ENCODE measurements around the gene RFC1. TPM values are rescaled to one million over a fixed set of nuclear protein-coding genes. Genes with fewer than 3 reads are reported as not detected.
"Not testable (repeated sequence)": the region's sequence is repeated elsewhere in the genome, so short reads cannot be mapped to it uniquely, and the experiment has no call there.

Gene RFC1
- total and polyA plus RNA-seq, 2 experiments from 2014 or later = 21.5 to 29.5 TPM

- no peaks in the 10 kb centered on the region for H3K36me3 ChIP-seq
- H3K9me3 ChIP-seq (ENCODE audit: low read depth) = no peaks in the 10 kb centered on the region
- no peak within 1 kb of the TSS for H3K27ac ChIP-seq
- H3K4me3 ChIP-seq = no peak within 1 kb of the TSS
- no peak for TF ChIP-seq CTCF (IDR thresholded peaks at IDR 0.05; ENCODE audit: low read depth, low read length)
- no peaks in the 10 kb centered on the region for H3K27me3 ChIP-seq
- peak; percentile 2 to 40 for DNase-seq (ENCODE audit: low read depth in 1 of 2, low spot score in 1 of 2)
- H3K4me1 ChIP-seq (ENCODE audit: low read depth) = no peaks in the 10 kb centered on the region
Observed at GRCh38 chr4:39406763-39407583, 40.8 kb upstream of the RFC1 start, which contains the start of gene KLB. Gene KLB, plus strand, starts transcription at chr4:39406930. Its CDS starts 20 bp downstream, at chr4:39406950.

GRCh38 chr4:39401640-39402039 is 35.5 kb upstream of the RFC1 start:
- not testable (repeated sequence) for DNase-seq (ENCODE audit: low read depth in 1 of 2, low spot score in 1 of 2); H3K27ac ChIP-seq; H3K9me3 ChIP-seq (ENCODE audit: low read depth); H3K4me1 ChIP-seq (ENCODE audit: low read depth); H3K27me3 ChIP-seq; H3K4me3 ChIP-seq; H3K36me3 ChIP-seq

- H3K36me3 ChIP-seq = no peaks in the 10 kb centered on the region
- H3K27me3 ChIP-seq = no peaks in the 10 kb centered on the region
- DNase-seq (ENCODE audit: low read depth in 1 of 2, low spot score in 1 of 2) = no peak
- TF ChIP-seq CTCF (IDR thresholded peaks at IDR 0.05; ENCODE audit: low read depth, low read length) = no peak
- no peak overlapping the region for H3K27ac ChIP-seq
- H3K4me3 ChIP-seq = no peak overlapping the region
- no peaks in the 10 kb centered on the region for H3K4me1 ChIP-seq (ENCODE audit: low read depth)
- no peaks in the 10 kb centered on the region for H3K9me3 ChIP-seq (ENCODE audit: low read depth)
Observed at GRCh38 chr4:39394706-39395105, 28.5 kb upstream of the RFC1 start.

GRCh38 chr4:39390603-39391002 is 24.4 kb upstream of the RFC1 start:
- H3K9me3 ChIP-seq (ENCODE audit: low read depth) = no peaks in the 10 kb centered on the region
- no peaks in the 10 kb centered on the region for H3K4me1 ChIP-seq (ENCODE audit: low read depth)
- TF ChIP-seq CTCF (IDR thresholded peaks at IDR 0.05; ENCODE audit: low read depth, low read length) = no peak
- peak in 1 of 2 donors; percentile 13 for DNase-seq (ENCODE audit: low read depth in 1 of 2, low spot score in 1 of 2)
- H3K27me3 ChIP-seq = no peaks in the 10 kb centered on the region
- H3K27ac ChIP-seq = no peak overlapping the region
- no peak overlapping the region for H3K4me3 ChIP-seq
- no peaks in the 10 kb centered on the region for H3K36me3 ChIP-seq

GRCh38 chr4:39384563-39384962 is 18.4 kb upstream of the RFC1 start:
- no peak overlapping the region for H3K27ac ChIP-seq
- no peaks in the 10 kb centered on the region for H3K9me3 ChIP-seq (ENCODE audit: low read depth)
- H3K27me3 ChIP-seq = no peaks in the 10 kb centered on the region
- H3K4me1 ChIP-seq (ENCODE audit: low read depth) = no peaks in the 10 kb centered on the region
- DNase-seq (ENCODE audit: low read depth in 1 of 2, low spot score in 1 of 2) = no peak
- no peak for TF ChIP-seq CTCF (IDR thresholded peaks at IDR 0.05; ENCODE audit: low read depth, low read length)
- H3K4me3 ChIP-seq = no peak overlapping the region
- H3K36me3 ChIP-seq = no peaks in the 10 kb centered on the region

GRCh38 chr4:39383690-39384089 is 17.5 kb upstream of the RFC1 start:
- H3K27ac ChIP-seq = no peak overlapping the region
- no peaks in the 10 kb centered on the region for H3K9me3 ChIP-seq (ENCODE audit: low read depth)
- no peaks in the 10 kb centered on the region for H3K36me3 ChIP-seq
- H3K27me3 ChIP-seq = no peaks in the 10 kb centered on the region
- no peaks in the 10 kb centered on the region for H3K4me1 ChIP-seq (ENCODE audit: low read depth)
- DNase-seq (ENCODE audit: low read depth in 1 of 2, low spot score in 1 of 2) = no peak
- TF ChIP-seq CTCF (IDR thresholded peaks at IDR 0.05; ENCODE audit: low read depth, low read length) = no peak
- no peak overlapping the region for H3K4me3 ChIP-seq

Measured in cardiac muscle cell (in vitro differentiated cells and primary cell).